Gastroesophageal sphincter (tissue), 4 donors: ENCODE measurements around the gene EMID1. TPM values are rescaled to one million over a fixed set of nuclear protein-coding genes. Genes with fewer than 3 reads are reported as not detected.

Experiments
- ATAC-seq: fragments of 150-250 bp; one replicate; pipeline ENCODE4 v1.9.1; 2016; ENCODE audit warnings: mild to moderate bottlenecking, moderate library complexity
- H3K27ac ChIP-seq, 4 donors: fragments of 200-600 bp; sonication (generic) in 3 of 4; 1 replicate in 3 of 4; 2 replicates in 1 of 4; pipeline ENCODE4 v1.5.1; 2016 to 2019
- H3K27me3 ChIP-seq: fragments of 200-600 bp; sonication (generic); one replicate; pipeline ENCODE4 v1.5.1; 2019
- H3K36me3 ChIP-seq, 2 donors: fragments of 200-600 bp; sonication (generic); one replicate each; pipeline ENCODE4 v1.5.1; 2019; ENCODE audit warnings: control low read depth in 1 of 2
- H3K4me1 ChIP-seq, 3 donors: fragments of 200-600 bp; sonication (generic); 1 replicate in 2 of 3; 2 replicates in 1 of 3; pipeline ENCODE4 v1.5.1; 2016 to 2019; ENCODE audit warnings: control low read depth in 2 of 3
- H3K4me3 ChIP-seq, 2 donors: fragments of 200-600 bp; sonication (generic); one replicate each; pipeline ENCODE4 v1.5.1; 2019; ENCODE audit warnings: mild to moderate bottlenecking in 1 of 2, moderate library complexity in 1 of 2
- H3K9me3 ChIP-seq, 3 donors: fragments of 200-600 bp; sonication (generic); one replicate each; pipeline ENCODE4 v1.5.1; 2017 to 2019; ENCODE audit warnings: control low read depth in 2 of 3
- CTCF ChIP-seq, 4 experiments: fragments of 200-600 bp in 2 of 4; fragments of 450-650 bp in 2 of 4; sonication (generic) in 1 of 4; IDR thresholded peaks; one replicate each; pipeline ENCODE4 v1.5.1; 2017 to 2019; ENCODE audit warnings: antibody characterized with exemption in 4 of 4, mild to moderate bottlenecking in 2 of 4, moderate library complexity in 2 of 4
- EP300 ChIP-seq: sonication (generic); formaldehyde crosslinking; IDR thresholded peaks from one replicate; pipeline ENCODE4 v1.6.1; 2017; ENCODE audit warnings: antibody characterized with exemption, mild to moderate bottlenecking
- POLR2A ChIP-seq, 2 donors: fragments of 450-650 bp; IDR thresholded peaks; one replicate each; pipeline ENCODE4 v1.6.1; 2017; ENCODE audit warnings: antibody characterized with exemption in 2 of 2, mild to moderate bottlenecking in 2 of 2, moderate library complexity in 1 of 2
- POLR2AphosphoS5 ChIP-seq: sonication (generic); formaldehyde crosslinking; IDR thresholded peaks from one replicate; pipeline ENCODE4 v1.6.1; 2017; ENCODE audit warnings: antibody characterized with exemption
- WGBS, 2 donors: methylation state at CpG; one replicate each; pipeline ENCODE4 v1.1.5; 2018; ENCODE audit warnings: low coverage in 1 of 2; 5-methylcytosine and 5-hydroxymethylcytosine counted together
- total RNA-seq, 4 donors: library from RNA; depleted of rRNA; stranded (reverse); fragments of >200 nt; gene quantifications; one replicate each; pipeline ENCODE4 v1.1.0, GENCODE V29; 2016

The EMID1 gene
- total RNA-seq, 4 donors from 2014 or later: 0.15 to 1.5 (median 0.69) TPM

GRCh38 chr22:29158546-29158945, 47.1 kb upstream of the EMID1 start:
- Histone ChIP-seq H3K27me3 (peaks cover 10% of the 10 kb centered on the region), H3K36me3 (no peaks in the 10 kb centered on the region), H3K27ac (no peak overlapping the region), H3K9me3 (no peaks in the 10 kb centered on the region), H3K4me3 (no peak overlapping the region), H3K4me1 (peaks cover 0 to 16% (median 8%) of the 10 kb centered on the region in 3 donors)
- no peak for ATAC-seq
- 87 to 100% methylated on average over 5 of the region's 5 CpGs for WGBS, 2 donors
- TF ChIP-seq CTCF (IDR thresholded peaks at IDR 0.05) (no peak), POLR2A (IDR thresholded peaks at IDR 0.05) (no peak), POLR2AphosphoS5 (no peak), EP300 (no peak)

GRCh38 chr22:29163808-29164207, 41.9 kb upstream of the EMID1 start:
- no peaks in the 10 kb centered on the region for H3K9me3 ChIP-seq
- 50 to 90% methylated on average over 1 to 7 of the region's 13 CpGs for WGBS, 2 donors
- TF ChIP-seq CTCF (IDR thresholded peaks at IDR 0.05): no peak
- no peak for TF ChIP-seq POLR2A (IDR thresholded peaks at IDR 0.05)

GRCh38 chr22:29165321-29166060, 40.2 kb upstream of the EMID1 start:
- no peaks in the 10 kb centered on the region for H3K4me1 ChIP-seq
- TF ChIP-seq POLR2A (IDR thresholded peaks at IDR 0.05) (no peak), CTCF (IDR thresholded peaks at IDR 0.05) (no peak), EP300 (no peak), POLR2AphosphoS5 (no peak)
- H3K4me3 ChIP-seq: no peak overlapping the region
- WGBS, 2 donors: 64 to 67% methylated on average over 3 to 7 of the region's 11 CpGs
- no peaks in the 10 kb centered on the region for H3K9me3 ChIP-seq
- H3K27me3 ChIP-seq: no peaks in the 10 kb centered on the region
- no peak overlapping the region for H3K27ac ChIP-seq
- no peaks in the 10 kb centered on the region for H3K36me3 ChIP-seq
- ATAC-seq: no peak

More at GRCh38 chr22:29163808-29164207, 41.9 kb upstream of the EMID1 start:
- Histone ChIP-seq H3K4me3 (no peak overlapping the region), H3K36me3 (no peaks in the 10 kb centered on the region), H3K27me3 (peaks cover 7% of the 10 kb centered on the region), H3K27ac (no peak overlapping the region), H3K4me1 (no peaks in the 10 kb centered on the region)
- ATAC-seq: no peak

- H3K4me1 ChIP-seq: no peaks in the 10 kb centered on the region
- no peak overlapping the region for H3K27ac ChIP-seq
- H3K36me3 ChIP-seq: no peaks in the 10 kb centered on the region
- no peaks in the 10 kb centered on the region for H3K9me3 ChIP-seq
- WGBS, 2 donors: 77 to 92% methylated on average over 3 to 4 of the region's 6 CpGs
- no peak for ATAC-seq
- no peak for TF ChIP-seq EP300
- TF ChIP-seq CTCF (IDR thresholded peaks at IDR 0.05): no peak
- no peak for TF ChIP-seq POLR2A (IDR thresholded peaks at IDR 0.05)
- no peak for TF ChIP-seq POLR2AphosphoS5
- H3K27me3 ChIP-seq: peaks cover 4% of the 10 kb centered on the region
- no peak overlapping the region for H3K4me3 ChIP-seq
These were observed 39.5 kb upstream of the EMID1 start for GRCh38 chr22:29166180-29166579.
